Body of pancreas (tissue), 4 donors: Measurements from ENCODE around the gene LRRC31.

Experiments
- POLR2A ChIP-seq, 3 donors: fragments of 450-650 bp; IDR thresholded peaks; one replicate each; pipeline ENCODE4 v1.6.1; 2016; ENCODE audit warnings: antibody characterized with exemption in 3 of 3, mild to moderate bottlenecking in 2 of 3
- TF ChIP-seq, protein P1 (sequence below), 7 experiments: fragments of 450-650 bp in 4 of 7; fragments of 200-600 bp in 3 of 7; sonication (generic) in 3 of 7; IDR thresholded peaks; one replicate each; pipeline ENCODE4 v1.5.1; 2016 to 2019; ENCODE audit warnings: antibody characterized with exemption in 7 of 7

DNA sequence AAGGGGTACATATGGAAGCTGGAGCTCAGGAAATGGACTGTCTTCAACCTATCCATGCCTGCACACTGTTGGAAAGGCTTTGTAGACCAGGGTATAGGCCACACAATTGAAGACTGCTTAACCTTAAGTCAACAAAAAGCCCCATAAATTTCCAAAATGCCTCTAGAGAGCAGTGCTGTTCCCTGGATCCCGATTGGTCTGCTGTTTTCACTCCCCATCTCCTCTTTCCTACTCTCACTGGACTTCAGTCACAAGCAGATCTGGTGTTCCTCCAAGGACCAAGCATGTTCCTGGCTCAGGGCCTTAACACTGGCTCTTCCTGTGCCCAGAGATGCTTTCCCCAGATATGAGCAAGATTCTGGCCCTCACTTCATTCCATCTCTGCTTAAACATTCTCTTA, 34.2 kb downstream of the LRRC31 start:
- TF ChIP-seq, protein P1, sequence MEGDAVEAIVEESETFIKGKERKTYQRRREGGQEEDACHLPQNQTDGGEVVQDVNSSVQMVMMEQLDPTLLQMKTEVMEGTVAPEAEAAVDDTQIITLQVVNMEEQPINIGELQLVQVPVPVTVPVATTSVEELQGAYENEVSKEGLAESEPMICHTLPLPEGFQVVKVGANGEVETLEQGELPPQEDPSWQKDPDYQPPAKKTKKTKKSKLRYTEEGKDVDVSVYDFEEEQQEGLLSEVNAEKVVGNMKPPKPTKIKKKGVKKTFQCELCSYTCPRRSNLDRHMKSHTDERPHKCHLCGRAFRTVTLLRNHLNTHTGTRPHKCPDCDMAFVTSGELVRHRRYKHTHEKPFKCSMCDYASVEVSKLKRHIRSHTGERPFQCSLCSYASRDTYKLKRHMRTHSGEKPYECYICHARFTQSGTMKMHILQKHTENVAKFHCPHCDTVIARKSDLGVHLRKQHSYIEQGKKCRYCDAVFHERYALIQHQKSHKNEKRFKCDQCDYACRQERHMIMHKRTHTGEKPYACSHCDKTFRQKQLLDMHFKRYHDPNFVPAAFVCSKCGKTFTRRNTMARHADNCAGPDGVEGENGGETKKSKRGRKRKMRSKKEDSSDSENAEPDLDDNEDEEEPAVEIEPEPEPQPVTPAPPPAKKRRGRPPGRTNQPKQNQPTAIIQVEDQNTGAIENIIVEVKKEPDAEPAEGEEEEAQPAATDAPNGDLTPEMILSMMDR (IDR thresholded peaks at IDR 0.05) = no peak
- no peak for TF ChIP-seq POLR2A (IDR thresholded peaks at IDR 0.05)
